ENCODE measurements around the gene KNTC1.
"Not testable (repeated sequence)": the region's sequence is repeated elsewhere in the genome, so short reads cannot be mapped to it uniquely, and the experiment has no call there.

The KNTC1 gene

DNA sequence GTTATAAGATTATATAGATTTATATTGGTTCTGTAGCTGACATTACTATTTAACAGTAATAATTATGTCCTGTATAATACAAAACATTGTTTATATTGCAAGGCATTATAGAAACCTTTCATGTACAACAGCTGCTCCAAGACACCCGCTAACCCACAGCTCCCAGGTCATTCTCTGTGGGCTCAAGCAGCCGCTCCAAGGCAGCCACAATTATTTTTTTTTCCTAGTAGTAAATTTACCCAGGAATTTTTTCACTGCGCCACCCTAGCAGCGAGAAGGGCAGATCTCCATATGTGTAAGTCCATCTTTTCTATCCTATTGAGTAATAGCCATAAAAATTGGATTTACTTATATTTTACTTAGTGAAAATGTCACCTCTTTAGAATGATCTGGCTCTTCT lies 36.3 kb downstream of the KNTC1 start:
- Mint-ChIP-seq H3K27ac (no peak overlapping the region), H3K9me3 (ENCODE audit: low read depth) (no peaks in the 10 kb centered on the region), H3K27me3 (no peaks in the 10 kb centered on the region), H3K4me1 (ENCODE audit: low read depth) (peaks cover 3% of the 10 kb centered on the region), H3K36me3 (peaks cover 10% of the 10 kb centered on the region), H3K4me3 (no peak overlapping the region)

DNA sequence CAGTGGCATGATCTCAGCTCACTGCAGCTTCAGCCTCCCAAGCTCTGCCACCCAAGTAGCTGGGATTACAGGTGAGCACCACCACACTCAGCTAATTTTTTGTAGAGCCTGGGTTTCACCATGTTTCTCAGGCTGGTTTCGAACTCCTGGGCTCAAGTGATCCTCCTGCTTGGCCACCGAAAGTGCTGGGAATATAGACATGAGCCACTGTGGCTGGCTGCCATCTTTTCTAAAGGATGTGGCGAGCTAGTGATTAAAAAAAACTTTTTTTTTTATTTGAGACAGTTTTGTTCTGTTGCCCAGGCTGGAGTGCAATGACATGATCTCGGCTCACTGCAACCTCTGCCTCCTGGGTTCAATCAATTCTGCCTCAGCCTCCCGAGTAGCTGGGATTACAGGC lies 39.8 kb downstream of the KNTC1 start:
- not testable (repeated sequence) for H3K4me1 Mint-ChIP-seq (ENCODE audit: low read depth); H3K36me3 Mint-ChIP-seq; H3K4me3 Mint-ChIP-seq; H3K27me3 Mint-ChIP-seq; H3K9me3 Mint-ChIP-seq (ENCODE audit: low read depth); H3K27ac Mint-ChIP-seq

DNA sequence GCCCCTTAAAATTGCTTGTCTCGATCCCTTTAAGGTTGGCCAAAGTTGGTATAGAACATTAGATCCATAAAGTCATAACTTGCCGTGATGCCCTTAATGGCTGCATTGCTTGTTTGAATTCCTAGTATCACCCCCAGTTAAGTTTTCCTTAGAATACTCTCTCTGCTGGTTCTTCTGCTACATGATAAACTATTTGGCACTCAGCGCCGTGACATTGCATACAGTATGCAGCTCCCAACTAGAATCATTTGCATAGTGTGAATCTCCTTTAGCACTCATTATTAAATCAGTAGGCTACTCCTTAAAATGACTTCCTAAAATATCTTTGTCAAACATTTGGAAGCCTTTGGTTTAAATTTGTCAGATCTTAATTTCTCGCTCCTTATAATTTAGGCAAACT lies 42.2 kb downstream of the KNTC1 start:
- Mint-ChIP-seq H3K4me1 (ENCODE audit: low read depth) (no peaks in the 10 kb centered on the region), H3K27me3 (no peaks in the 10 kb centered on the region), H3K36me3 (peaks cover 6% of the 10 kb centered on the region), H3K27ac (no peak overlapping the region), H3K4me3 (no peak overlapping the region), H3K9me3 (ENCODE audit: low read depth) (no peaks in the 10 kb centered on the region)

DNA sequence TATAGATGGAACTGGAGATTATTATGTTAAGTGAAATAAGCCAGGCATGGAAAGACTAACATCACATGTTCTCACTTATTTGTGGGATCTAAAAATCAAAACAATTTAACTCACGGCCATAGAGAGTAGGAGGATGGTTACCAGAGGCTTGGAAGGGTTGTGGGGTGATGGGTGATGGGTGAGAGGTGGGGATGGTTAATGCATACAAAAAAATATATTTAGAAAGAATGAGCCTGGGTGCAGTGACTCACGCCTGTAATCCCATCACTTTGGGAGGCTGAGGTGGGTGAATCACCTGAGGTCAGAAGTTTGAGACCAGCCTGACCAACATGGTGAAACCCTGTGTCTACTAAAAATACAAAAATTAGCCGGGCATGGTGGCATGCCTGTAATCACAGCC lies 43.0 kb downstream of the KNTC1 start:
- H3K27me3 Mint-ChIP-seq; H3K4me3 Mint-ChIP-seq; H3K27ac Mint-ChIP-seq; H3K36me3 Mint-ChIP-seq; H3K9me3 Mint-ChIP-seq (ENCODE audit: low read depth); H3K4me1 Mint-ChIP-seq (ENCODE audit: low read depth): not testable (repeated sequence)

DNA sequence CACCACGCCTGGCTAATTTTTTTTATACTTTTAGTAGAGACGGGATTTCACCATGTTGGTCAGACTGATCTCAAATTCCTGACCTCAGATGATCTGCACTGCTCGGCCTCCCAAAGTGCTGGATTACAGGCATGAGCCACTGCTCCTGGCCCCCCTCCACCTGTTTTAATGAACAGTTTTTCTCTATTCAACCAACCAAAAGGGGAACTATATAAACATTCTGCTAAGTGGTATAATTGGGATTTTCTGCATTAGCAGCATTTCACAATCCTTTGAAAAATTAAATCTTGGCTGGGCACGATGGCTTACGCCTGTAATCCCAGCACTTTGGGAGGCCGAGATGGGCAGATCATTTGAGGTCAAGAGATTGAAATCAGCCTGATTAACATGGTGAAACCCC lies 44.8 kb downstream of the KNTC1 start:
- Mint-ChIP-seq H3K27ac (no peak overlapping the region), H3K4me1 (ENCODE audit: low read depth) (no peaks in the 10 kb centered on the region), H3K9me3 (ENCODE audit: low read depth) (no peaks in the 10 kb centered on the region), H3K36me3 (peaks cover 11% of the 10 kb centered on the region), H3K4me3 (no peak overlapping the region), H3K27me3 (no peaks in the 10 kb centered on the region)

DNA sequence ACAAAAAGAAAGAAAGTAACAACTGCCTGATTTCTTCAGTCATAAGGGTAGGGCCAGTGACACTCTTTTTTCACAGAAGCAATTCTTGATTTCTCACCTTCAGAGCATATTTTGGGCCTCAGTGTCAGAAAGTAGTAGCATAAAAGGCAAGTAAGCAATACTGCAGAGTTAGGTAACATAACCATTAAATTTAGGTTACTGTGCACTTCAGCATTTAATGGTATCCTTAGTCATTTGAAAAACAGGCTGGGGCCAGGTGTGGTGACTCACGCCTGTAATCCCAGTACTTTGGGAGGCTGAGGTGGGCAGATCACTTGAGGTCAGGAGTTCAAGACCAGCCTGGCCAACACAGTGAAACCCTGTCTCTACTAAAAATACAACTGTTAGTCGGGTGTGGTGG lies 56.2 kb downstream of the KNTC1 start:
- peaks cover 14% of the 10 kb centered on the region for H3K36me3 Mint-ChIP-seq
- H3K9me3 Mint-ChIP-seq (ENCODE audit: low read depth); H3K4me3 Mint-ChIP-seq; H3K27ac Mint-ChIP-seq; H3K27me3 Mint-ChIP-seq; H3K4me1 Mint-ChIP-seq (ENCODE audit: low read depth): not testable (repeated sequence)

DNA sequence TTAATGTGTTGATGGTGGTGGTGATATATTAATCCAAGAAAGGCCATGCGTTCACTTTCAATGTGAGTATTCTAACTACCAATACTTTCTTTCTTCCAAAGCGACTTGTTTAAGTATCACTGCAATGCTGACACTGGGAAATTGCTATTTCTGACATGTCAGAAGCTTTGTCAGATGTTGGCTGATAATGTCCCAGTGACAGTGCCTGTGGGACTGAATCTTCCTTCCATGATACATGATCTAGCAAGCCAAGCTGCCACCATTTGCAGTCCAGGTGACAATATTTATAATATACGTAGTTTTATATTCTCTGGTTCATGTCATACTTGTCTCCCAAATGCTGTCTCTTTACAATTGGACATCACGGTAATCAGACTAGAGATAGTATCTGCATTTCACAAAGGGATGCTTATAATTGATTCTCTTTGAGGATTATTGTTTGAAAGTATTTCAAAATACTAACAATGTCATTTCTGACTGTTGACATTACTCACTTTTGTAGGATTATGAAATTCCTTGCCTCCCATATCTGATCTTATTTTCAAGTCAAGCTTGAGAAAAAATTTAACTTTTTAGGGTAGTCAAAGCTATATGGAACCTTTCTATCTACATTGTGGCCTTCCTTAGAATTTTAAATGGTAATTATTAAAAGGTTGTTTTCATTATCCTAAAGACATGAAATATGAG lies 57.3 kb downstream of the KNTC1 start:
- H3K9me3 Mint-ChIP-seq (ENCODE audit: low read depth) = no peaks in the 10 kb centered on the region
- no peak overlapping the region for H3K4me3 Mint-ChIP-seq
- H3K36me3 Mint-ChIP-seq = peaks cover 11% of the 10 kb centered on the region
- no peaks in the 10 kb centered on the region for H3K4me1 Mint-ChIP-seq (ENCODE audit: low read depth)
- no peak overlapping the region for H3K27ac Mint-ChIP-seq
- H3K27me3 Mint-ChIP-seq = no peaks in the 10 kb centered on the region

DNA sequence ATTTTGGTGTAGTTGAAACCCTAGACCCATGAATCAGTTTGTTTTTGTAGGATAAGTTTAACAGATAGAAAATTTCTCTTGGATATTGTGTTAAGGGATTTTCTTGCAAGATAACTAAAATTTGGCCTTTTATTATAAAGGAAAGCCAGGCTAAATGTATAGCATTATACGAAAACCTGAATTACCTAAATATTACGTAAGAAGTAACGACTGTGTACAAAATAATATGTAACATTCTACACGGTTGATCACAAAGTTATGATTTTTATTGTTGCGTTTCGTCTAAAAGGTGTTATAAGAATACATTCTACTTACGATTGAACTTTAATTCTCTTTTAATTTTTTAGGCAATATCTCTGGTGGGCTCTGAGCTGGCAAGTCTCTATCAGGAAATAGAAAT lies 63.9 kb downstream of the KNTC1 start:
- Mint-ChIP-seq H3K4me3 (no peak overlapping the region), H3K9me3 (ENCODE audit: low read depth) (no peaks in the 10 kb centered on the region), H3K27ac (no peak overlapping the region), H3K36me3 (peaks cover 10% of the 10 kb centered on the region), H3K27me3 (no peaks in the 10 kb centered on the region), H3K4me1 (ENCODE audit: low read depth) (no peaks in the 10 kb centered on the region)

DNA sequence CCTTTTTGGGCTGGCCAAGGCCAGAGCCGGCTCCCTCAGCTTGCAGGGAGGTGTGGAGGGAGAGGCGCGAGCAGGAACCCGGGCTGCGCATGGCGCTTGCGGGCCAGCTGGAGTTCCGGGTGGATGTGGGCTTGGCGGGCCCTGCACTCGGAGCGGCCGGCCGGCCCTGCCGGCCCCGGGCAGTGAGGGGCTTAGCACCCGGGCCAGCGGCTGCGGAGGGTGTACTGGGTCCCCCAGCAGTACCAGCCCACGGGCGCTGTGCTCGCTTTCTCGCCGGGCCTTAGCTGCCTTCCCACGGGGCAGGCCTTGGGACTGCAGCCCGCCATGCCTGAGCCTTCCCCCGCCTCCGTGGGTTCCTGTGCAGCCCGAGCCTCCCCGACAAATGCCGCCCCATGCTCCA lies 64.9 kb downstream of the KNTC1 start:
- not testable (repeated sequence) for H3K9me3 Mint-ChIP-seq (ENCODE audit: low read depth); H3K36me3 Mint-ChIP-seq; H3K4me1 Mint-ChIP-seq (ENCODE audit: low read depth); H3K27ac Mint-ChIP-seq; H3K27me3 Mint-ChIP-seq; H3K4me3 Mint-ChIP-seq

DNA sequence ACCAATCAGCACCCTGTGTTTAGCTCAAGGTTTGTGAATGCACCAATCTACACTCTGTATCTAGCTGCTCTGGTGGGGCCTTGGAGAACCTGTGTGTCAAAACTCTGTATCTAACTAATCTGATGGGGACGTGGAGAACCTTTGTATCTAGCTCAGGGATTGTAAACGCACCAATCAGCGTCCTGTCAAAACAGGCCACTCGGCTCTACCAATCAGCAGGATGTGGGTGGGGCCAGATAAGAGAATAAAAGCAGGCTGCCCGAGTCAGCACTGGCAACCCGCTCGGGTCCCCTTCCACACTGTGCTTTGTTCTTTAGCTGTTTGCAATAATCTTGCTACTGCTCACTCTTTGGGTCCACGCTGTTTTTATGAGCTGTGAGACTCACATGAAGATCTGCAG lies 65.5 kb downstream of the KNTC1 start:
- not testable (repeated sequence) for H3K9me3 Mint-ChIP-seq (ENCODE audit: low read depth); H3K36me3 Mint-ChIP-seq; H3K27me3 Mint-ChIP-seq; H3K27ac Mint-ChIP-seq; H3K4me1 Mint-ChIP-seq (ENCODE audit: low read depth); H3K4me3 Mint-ChIP-seq

DNA sequence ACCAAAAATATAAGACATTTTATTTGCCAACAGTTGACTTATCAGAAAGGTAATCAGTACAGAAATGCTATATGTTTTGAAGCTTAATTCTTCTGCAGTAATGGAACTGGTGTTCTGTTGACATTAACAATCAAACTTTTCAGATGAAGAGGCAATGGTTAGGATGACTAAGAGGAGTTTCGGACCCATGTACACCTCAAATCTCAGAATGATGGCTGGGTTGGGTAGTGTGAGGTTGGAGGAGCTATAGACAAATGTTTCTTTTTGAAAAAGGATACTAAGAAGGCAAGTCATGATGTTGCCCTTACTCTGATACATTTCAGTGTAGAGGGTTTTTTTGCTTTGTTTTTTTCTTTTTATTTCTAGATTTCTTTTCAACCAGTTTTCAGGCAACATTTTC lies 66.9 kb downstream of the KNTC1 start:
- Mint-ChIP-seq H3K36me3 (peaks cover 13% of the 10 kb centered on the region), H3K9me3 (ENCODE audit: low read depth) (no peaks in the 10 kb centered on the region), H3K4me3 (no peak overlapping the region), H3K27ac (no peak overlapping the region), H3K4me1 (ENCODE audit: low read depth) (no peaks in the 10 kb centered on the region), H3K27me3 (no peaks in the 10 kb centered on the region)

DNA sequence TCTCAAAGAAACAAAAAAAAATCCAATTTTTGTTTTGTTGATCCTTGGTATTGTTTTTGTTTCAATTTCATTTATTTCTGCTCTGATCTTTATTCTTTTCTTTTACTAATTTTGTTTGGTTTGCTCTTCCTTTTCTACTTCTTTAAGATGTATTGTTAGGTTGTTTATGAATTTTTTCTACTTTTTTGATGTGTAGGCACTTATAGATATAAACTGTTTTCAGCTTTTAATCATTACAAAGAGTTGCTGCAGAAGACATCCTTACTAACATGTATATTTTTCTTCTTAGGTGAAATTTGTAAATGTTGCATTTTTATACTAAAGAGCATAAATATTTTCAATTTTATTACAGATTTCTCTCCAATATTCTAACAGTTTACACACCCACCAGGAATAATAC lies 69.8 kb downstream of the KNTC1 start:
- H3K27me3 Mint-ChIP-seq = no peaks in the 10 kb centered on the region
- H3K4me3 Mint-ChIP-seq = no peak overlapping the region
- H3K9me3 Mint-ChIP-seq (ENCODE audit: low read depth) = no peaks in the 10 kb centered on the region
- H3K4me1 Mint-ChIP-seq (ENCODE audit: low read depth) = no peaks in the 10 kb centered on the region
- peaks cover 7% of the 10 kb centered on the region for H3K36me3 Mint-ChIP-seq
- no peak overlapping the region for H3K27ac Mint-ChIP-seq

DNA sequence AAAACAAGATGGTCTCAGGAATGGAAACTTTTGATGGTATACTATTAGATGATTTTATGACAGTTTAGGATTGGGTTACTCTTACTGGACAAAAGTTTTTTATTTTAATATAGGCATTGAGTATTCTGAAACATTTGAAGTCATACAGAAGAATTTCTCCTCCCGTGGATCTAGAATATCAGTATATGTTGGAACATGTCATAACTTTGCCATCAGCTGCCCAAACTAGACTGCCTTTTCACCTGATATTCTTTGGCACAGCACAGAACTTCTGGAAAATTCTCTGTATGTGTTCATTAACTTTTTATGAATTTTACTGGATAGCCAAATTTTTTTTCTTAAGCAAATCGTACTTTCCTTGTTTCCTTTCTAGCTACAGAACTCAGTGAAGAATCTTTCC lies 75.4 kb downstream of the KNTC1 start:
- no peaks in the 10 kb centered on the region for H3K27me3 Mint-ChIP-seq
- no peaks in the 10 kb centered on the region for H3K9me3 Mint-ChIP-seq (ENCODE audit: low read depth)
- peaks cover 12% of the 10 kb centered on the region for H3K36me3 Mint-ChIP-seq
- H3K4me1 Mint-ChIP-seq (ENCODE audit: low read depth) = no peaks in the 10 kb centered on the region
- H3K4me3 Mint-ChIP-seq = no peak overlapping the region
- H3K27ac Mint-ChIP-seq = no peak overlapping the region

DNA sequence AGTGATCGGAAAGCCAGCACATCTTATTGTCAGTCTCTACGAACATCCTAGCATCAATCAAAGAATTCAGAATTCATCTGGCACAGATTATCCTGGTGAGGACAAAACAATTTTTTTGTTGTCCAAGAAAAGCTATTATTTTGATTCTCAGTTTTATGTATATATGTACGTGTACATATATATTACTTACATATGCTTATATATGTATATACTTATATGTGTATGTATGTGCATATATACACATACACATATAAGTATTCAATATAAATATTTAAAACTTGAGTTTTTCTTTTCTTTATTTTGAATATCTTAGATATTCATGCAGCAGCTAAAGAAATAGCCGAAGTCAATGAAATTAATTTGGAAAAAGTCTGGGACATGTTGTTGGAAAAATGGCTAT lies 77.9 kb downstream of the KNTC1 start:
- Mint-ChIP-seq H3K36me3 (peaks cover 8% of the 10 kb centered on the region), H3K4me1 (ENCODE audit: low read depth) (no peaks in the 10 kb centered on the region), H3K9me3 (ENCODE audit: low read depth) (no peaks in the 10 kb centered on the region), H3K27ac (no peak overlapping the region), H3K27me3 (no peaks in the 10 kb centered on the region), H3K4me3 (no peak overlapping the region)

DNA sequence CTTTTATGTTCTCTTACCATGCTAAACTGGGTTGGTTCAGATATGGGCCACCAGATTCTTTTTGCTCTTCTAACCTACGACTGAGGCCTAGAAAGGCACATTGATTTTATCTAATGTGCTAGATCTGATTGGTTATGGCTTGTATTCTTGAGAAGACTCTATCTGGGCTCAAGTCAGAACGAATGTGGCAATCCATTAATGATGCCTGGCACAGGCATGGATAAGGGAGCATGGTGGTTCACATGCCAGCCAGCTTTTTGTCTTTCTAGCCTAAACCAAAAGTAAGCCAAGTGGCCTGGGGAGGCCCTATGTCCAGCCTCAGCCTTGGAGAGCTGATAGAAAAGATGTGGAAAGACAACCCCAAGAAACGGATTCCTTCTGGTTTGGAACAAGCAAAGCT lies 82.7 kb downstream of the KNTC1 start:
- no peaks in the 10 kb centered on the region for H3K4me1 Mint-ChIP-seq (ENCODE audit: low read depth)

DNA sequence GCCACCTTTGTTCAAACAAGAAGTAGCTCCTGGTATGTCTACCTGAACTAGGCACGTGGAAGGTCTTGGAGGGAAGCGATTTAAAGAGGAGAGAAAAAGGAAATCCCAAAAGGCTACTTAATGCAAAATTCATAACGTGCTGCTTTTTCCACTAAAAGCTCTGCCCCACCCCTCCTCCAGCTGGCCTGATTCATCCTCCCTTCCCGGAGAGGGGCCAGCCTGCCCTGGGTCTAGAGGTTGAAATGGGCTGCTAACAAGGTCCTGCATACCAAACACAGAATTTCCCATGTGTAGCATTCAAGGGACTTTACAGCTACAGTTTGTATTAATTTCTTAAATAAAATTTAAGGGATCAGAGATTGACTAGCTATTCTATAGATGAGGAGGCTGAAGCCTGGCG lies 83.2 kb downstream of the KNTC1 start:
- H3K36me3 Mint-ChIP-seq = peaks cover 16% of the 10 kb centered on the region
- no peaks in the 10 kb centered on the region for H3K27me3 Mint-ChIP-seq
- no peaks in the 10 kb centered on the region for H3K4me1 Mint-ChIP-seq (ENCODE audit: low read depth)
- H3K4me3 Mint-ChIP-seq = no peak overlapping the region
- H3K27ac Mint-ChIP-seq = no peak overlapping the region
- H3K9me3 Mint-ChIP-seq (ENCODE audit: low read depth) = no peaks in the 10 kb centered on the region

More for the DNA sequence above, 82.7 kb downstream of the KNTC1 start:
- H3K27me3 Mint-ChIP-seq = no peaks in the 10 kb centered on the region
- H3K4me3 Mint-ChIP-seq = no peak overlapping the region
- H3K27ac Mint-ChIP-seq = no peak overlapping the region
- no peaks in the 10 kb centered on the region for H3K9me3 Mint-ChIP-seq (ENCODE audit: low read depth)
- H3K36me3 Mint-ChIP-seq = peaks cover 13% of the 10 kb centered on the region
